ENCODE results near the gene GGT6. TPM values are rescaled to one million over a fixed set of nuclear protein-coding genes. Genes with fewer than 3 reads are reported as not detected.

GGT6 gene
- polyA plus RNA-seq, 12 donors: 0.11 to 6.4 (median 0.34) TPM; not detected in 5

DNA sequence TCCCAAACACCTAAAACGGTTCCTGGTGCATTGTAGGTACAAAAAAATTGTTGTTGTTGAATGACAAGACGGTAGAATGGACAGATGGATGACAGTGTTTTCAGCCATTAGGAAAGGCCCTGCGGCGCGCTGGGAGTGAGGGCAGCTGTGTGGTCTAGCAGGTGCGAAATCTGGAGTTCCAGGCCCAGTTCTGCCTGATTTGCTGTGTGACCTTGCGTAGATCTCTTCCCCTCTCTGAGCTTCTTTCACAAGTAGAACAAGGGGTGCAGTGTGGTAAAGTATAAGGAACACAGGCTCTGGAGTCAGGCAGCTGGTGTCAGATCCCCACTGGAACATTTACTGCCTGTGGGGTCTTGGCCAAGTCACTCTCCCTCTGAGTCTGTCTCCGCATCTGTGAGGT lies 36.4 kb downstream of the GGT6 start:
- no peak for DNase-seq

DNA sequence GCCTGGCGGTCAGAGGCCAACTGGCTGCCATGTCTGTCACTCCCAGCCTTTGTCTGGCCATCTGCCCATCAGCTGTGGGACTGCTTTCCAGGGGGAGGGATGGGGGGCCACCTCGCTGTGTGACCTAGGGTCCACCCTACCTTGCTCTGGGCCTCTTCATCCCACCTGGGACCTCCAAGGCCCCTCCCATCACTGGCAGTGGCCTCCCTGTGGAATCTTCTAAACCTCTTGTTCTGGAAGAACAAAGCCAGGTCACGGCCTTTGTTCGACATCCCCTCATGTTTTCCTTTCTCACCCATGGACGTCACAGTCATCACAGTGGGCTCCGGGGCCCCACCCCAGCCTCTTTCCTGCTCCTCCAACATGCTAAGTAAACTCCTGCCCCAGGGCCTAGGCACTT lies 37.7 kb downstream of the GGT6 start:
- DNase-seq: no peak

DNA sequence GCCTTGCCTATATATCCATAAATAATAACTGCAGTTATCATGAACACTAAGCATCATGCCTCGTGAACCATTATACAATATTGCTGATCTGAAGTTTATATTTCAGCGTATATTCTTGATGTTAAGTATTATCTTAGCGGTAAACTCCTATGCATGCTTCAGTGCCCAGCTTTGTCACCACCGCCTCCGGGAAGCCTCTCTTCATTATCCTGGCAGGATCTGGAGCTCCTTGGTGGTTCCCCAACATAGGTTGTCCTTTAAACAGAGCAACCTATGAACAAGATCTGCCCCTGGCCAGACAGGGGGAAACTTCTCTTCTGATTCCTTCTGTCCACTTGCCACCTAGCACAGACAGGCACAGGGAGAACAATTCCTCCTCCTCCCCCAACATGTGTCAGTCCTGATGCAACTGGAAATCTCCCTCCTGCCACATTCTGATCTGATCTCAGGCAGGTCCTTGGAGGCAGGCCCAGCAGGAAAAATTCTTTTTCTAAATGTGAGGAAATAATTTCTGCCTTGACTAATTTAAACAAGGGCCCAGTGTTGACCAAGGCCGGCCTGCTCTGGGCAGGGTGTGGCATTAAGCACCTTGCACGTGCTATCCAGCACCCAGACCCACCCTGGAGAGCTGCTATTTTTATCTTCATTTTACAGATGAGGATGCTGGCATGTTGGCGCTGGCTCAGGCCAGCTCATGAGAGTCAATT lies 39.3 kb downstream of the GGT6 start:
- no peak for DNase-seq

DNA sequence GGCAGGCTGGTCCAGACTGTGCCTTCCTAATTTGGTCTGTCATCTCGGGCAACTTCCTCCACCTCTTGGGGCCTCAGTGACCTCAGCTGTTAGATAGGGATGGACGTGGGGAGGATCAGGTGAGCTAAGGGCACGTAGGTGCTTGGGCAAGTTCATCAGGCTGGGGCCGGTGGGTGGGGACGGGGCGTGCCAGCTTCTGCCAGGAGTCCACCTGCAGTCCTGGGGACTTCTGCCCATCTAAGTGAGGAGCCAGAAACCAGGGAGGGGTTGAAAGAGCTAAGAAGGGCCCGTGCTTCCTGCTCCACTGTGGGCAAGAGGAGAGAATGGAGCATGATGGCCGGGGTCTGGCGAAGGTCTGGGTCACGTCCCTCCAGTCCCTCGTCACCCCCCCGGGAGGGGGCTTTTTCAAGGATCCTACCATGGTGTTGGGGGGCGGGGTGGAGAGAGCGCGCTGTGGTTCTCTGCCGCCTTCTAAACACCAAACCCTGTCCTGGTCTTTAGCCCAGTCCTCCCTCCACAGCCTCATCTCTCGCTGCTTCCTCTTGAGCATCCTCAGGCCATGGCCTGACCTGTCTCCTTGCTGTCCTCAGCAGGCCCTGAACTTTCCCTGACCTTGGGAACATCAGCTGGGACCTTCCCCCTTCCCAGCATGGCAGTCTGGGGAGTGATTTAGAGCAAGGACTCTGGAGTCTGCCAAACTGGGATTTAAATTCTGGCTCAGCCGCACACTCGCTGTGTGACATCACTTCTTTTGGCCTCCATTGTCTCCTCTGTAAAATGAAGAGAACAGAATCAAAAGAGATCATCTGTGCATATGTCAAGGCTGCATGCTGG lies 40.1 kb downstream of the GGT6 start:
- no peak for DNase-seq

DNA sequence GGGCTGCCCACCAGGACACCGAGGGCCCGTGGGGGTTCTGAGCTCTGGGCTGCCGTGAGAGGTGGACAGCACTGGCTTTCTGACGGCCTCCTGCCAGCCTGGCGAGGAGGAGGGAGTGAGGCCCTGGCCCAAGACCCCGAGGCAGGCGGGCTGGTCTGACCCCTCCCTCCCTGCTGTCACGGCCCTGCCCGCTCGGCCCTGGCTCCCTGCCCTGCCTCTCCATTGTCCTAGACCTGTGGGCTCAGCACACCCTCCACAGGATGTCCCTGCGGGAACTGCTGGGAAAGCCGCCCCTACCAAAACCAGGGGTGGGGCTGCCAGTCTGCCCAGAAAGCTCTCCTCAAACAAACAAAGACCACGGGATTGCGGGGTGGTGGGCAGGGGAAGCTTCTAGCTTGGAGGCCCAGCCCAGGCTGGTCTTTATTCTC lies 41.0 kb downstream of the GGT6 start:
- no peak for DNase-seq

DNA sequence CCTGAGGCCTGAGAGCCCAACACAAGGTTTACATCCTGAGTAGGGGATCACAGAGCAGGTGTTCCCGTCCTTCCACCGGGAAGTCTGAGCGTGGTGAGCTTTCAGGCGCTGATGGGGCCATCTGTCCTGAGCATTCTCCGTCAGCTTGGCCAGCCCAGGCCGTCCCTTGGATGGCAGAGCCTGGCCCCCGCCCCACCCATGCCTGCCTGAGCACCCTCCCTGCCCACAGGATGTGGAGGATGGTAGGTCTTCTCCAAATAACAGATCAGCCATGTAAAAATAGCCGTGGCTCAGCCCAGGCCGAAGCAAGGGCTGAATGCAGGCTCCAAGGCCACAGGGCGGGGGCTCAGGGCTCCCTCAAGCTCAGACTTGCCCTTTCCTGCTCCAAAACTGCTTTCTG lies 41.5 kb downstream of the GGT6 start:
- no peak for DNase-seq

- DNase-seq: no peak
Measured at GRCh38 chr17:4516735-4517134, 43.6 kb downstream of the GGT6 start.

GRCh38 chr17:4515501-4515900 lies 44.9 kb downstream of the GGT6 start:
- DNase-seq: no peak

DNA sequence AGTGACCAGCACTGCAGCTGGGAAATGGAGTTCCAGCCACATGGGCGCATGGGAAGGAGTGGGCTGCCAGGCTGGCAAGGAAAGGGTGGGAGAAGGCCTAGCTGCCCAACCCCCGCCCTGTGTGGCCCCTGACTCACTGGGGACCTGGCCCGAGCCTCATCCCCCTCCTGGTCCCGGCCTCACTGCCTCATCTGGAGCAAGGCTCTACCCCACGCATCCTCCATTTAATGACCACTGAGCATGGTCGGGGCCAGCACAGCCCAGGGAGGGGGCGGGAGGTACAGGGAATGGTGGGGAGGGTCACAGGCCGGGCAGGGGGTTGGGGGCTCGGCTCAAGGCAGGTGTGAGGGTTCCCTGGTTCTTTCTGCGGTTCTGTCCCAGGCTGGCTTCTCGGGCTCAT lies 45.6 kb downstream of the GGT6 start:
- no peak for DNase-seq

DNA sequence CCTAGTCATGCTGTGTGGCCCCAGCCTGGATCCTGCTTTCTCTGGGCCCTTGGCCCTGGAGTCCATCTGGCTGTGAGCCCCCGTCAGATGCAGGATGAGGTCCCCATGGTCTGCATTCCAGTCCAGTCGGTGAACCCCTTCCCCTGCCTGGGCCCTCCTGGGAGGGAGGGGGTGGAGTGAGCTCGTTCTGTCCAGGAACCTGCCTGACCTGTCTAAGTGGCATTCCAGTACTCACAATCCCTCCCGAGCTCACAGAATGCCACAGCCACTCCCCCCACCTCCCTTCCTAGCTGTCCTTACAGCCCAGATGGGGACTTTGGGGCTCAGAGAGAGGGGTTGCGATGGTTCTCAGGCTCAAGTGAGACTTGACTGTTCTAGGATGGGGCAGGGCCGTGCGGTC lies 46.2 kb downstream of the GGT6 start:
- DNase-seq: no peak

GRCh38 chr17:4513113-4514032 lies 47.0 kb downstream of the GGT6 start:
- no peak for DNase-seq

DNA sequence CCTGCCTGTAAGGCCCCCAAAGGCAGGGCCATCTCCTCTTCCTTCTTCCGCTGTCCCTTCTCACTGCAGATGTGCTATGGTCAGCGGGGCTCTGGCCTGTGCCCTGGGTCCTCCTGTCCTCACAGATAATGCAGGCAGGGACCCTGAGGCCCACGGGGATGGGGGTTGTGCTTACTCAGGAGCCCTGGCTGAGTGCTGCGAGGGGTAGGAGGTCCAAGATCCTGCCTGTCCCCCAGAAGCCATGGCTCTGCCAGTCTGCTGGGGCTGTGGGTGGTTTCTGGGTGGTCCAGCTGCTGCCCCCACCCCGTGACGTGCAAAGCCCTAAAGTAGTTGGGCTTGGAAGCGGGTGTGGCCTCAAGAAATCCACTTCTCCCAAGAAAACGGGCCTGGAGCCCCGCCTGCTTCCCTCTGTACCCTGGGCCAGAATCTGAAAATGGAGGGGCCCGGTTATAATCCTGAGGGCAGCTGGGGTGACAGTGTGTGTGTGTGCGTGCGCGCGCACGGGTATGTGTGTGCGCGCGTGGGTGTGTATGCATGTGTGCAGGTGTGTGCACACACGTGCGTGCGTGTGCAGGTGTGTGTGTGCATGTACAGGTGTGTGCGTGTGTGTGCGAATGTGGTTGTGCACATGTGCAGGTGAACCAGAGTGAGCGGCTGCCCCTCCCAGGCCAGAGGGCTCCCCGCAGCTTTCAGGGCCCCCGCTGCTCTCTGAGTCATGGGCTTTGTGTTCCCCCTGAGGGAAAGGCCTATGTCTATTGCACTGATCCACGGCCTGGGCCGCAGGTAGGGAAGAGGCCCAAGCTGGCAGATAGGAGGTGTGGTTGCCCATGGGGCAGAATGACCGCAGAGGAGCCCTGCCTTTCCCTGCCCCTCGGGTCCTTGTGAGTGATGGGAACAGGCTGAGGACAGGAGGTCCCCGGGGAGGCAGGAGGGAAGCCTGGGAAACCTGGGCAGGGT lies 47.9 kb downstream of the GGT6 start:
- DNase-seq: no peak

DNA sequence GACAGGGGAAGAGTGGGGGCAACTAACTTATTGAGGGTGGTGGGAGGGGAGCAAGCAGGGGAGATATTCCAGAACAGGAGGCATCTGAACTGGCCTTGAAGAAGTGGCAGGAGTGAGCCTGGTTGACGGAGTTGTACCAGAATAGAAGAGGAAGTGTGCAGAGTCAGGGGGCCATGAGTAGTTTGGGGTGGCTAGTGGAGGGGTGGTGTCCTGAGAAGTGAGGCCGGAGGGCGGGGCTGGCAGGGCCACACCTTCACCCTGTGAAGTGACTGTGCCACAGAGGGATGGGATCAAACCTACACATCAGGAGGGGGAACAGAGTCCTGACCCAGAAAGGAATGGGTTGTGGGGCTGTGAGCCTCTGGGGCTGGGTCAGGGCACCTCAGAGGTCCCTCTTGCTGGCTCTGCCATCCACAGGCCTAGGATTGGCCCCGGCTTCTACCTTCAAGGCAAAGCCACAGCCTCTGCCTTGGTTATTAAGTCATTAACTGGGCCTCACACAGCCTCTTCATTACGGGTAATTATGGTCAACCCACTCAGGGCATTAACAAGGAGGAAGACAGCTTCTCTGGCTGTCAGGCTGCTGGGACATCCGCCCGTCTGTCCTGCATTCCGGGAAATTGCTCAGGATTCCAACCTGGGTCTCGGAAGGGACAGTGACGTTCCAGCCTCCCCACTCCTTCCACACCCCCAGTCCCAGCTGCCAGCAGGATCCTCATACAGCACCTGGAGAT lies 49.0 kb downstream of the GGT6 start:
- DNase-seq: no peak

DNA sequence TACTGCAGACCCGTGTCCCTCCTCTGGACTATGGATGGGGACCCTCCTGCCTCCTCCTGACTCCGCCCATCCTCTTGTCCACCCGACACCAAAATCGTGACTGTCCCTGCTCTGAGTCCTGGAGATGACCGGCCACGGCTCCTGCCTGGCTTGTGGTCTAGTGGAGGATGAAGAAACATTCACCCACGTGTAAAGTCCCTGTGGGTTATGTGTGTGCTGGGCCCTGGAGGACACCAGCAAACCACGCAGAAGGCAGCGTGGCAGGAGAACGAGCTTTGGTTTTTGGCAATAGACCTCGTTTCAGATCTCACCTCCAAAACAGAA lies 49.8 kb downstream of the GGT6 start:
- no peak for DNase-seq

- DNase-seq: no peak
Measured at GRCh38 chr17:4509923-4510617, 50.3 kb downstream of the GGT6 start.

DNA sequence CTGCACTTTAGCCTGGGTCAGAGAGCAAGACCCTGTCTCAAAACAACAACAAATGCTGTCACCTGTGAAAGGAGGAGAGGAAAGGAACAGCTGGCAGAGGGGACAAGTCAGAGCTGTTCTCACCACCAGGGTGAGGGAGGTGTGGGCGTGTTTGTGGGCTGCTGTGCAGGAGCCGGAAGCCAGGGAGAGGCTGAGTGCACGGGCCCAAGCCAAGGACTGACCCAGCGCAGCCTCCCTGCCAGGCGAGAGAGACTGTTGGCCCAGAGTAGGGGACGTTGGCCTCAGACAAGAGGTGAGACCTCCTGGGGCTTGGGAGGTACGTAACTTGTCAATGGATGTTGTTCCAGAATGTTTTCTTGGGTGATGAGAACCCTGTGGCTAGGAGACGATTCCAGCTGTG lies 51.0 kb downstream of the GGT6 start:
- DNase-seq: no peak

- no peak for DNase-seq
Measured at GRCh38 chr17:4508207-4508606, 52.2 kb downstream of the GGT6 start.

DNA sequence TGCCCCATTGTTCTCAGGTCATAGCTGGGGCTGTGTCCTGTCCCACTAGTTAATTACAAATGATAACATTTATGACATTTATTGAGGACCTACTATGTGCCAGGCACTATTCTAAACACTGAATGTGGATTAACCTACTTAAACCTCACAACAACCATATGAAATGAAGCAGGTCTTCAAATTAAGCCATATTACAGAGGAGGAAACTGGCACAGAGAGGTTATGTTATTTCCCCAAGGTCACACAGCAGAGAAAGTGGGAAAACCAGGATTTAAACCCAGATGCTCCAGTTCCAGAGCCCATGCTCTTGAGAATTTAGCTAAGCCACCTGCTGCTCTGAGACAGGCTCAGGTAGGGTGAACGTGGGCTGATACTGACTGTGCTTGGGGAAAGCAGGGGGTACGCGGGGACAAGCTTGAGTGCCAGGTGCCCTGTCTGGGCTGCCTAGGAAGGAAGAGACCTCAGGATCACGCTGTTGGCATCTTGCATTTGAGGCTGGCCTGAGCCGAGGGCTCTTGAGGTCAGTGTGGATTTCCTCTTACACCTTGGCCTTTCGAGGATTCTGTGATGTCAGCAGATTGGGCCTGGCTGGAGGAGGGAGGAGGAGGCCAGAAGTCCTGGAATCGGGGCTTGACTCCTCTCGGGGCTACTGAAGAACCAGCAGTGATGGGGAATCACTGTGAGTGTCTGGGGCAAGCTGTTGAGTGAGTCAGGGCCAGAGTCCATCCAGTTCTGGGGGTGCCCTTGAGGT lies 52.8 kb downstream of the GGT6 start:
- no peak for DNase-seq

Data from muscle of arm (tissue), 12 donors.